ENCODE data around the gene CATSPERZ. TPM values are rescaled to one million over a fixed set of nuclear protein-coding genes. Genes with fewer than 3 reads are reported as not detected.

Gene CATSPERZ
- total and polyA plus RNA-seq, 9 of the 15 experiments (the other 6 are each of a cell fraction or from before 2014, with no cell fraction given): 0.86 to 8.5 (median 3.5) TPM

- TF ChIP-seq MGA (IDR thresholded peaks at IDR 0.05) (no peak), ZBTB33 (CRISPR knock-in tag; IDR thresholded peaks at IDR 0.05) (peak; percentile 93), CBFA2T2 (conservative IDR thresholded peaks at IDR 0.05) (peak; percentile 73), ID3 (CRISPR knock-in tag; IDR thresholded peaks at IDR 0.05) (no peak), ID3 (tag; IDR thresholded peaks at IDR 0.05) (no peak)
Observed at GRCh38 chr11:64333556-64333955, 33.4 kb downstream of the CATSPERZ start (continued).
